Spleen (tissue), 7 donors: ENCODE data around the gene ERGIC1.

ENCODE experiments used
- CTCF ChIP-seq, 11 experiments: fragments of 200-600 bp in 7 of 11; fragments of 450-650 bp in 4 of 11; sonication (generic) in 4 of 11; IDR thresholded peaks in 8 of 11; conservative IDR thresholded peaks in 3 of 11; 1 replicate in 7 of 11; 2 replicates in 4 of 11; pipeline versions ENCODE4 v1.4.0 to v1.8.0; 2016 to 2021; ENCODE audit warnings: antibody characterized with exemption in 11 of 11, inconsistent platforms in 4 of 11, mild to moderate bottlenecking in 1 of 11
- POLR2A ChIP-seq, 3 donors: fragments of 450-650 bp; IDR thresholded peaks; one replicate each; pipeline ENCODE4 v1.5.1; 2017; ENCODE audit warnings: antibody characterized with exemption in 3 of 3, mild to moderate bottlenecking in 1 of 3
- donor health status: DM: no; HTN: no; CAD: no; lungs with moderate emphysema.
- donor health status: DM: no; HTN: no; CAD: no.
- donor health status: DM: no; HTN: no; CAD: no.

- no peak for TF ChIP-seq POLR2A (IDR thresholded peaks at IDR 0.05)
- no peak for TF ChIP-seq CTCF (IDR thresholded peaks at IDR 0.05 in 8 of 11, conservative IDR thresholded peaks at IDR 0.05 in 3 of 11)
These were observed 117.5 kb downstream of the ERGIC1 start for GRCh38 chr5:172951371-172952033.
